ENCODE results near the gene KCNJ5. TPM values are rescaled to one million over a fixed set of nuclear protein-coding genes. Genes with fewer than 3 reads are reported as not detected.

Gene KCNJ5
- total RNA-seq, 1 donor from 2014 or later = not detected

DNA sequence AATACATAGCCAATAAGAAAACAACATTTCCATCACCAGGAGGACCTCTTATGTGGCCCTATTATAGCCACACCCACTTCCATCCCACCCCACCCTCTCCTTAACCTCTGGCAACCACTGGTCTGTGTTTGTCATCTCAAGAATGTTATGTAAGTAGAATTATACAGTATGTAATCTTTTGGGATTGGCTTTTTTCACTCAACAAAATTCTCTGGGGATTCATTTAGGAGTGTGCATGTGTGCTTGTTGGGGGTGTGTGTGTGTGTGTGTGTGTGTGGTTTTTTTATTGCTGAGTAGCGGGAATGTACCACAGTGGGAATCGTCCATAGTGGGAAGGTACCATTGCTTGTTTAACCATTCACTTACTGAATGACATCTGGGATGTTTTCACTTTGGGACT, 5.2 kb downstream of the KCNJ5 start:
- intact Hi-C loops (cut with micrococcal nuclease) = no loop called here
- peaks cover 56% of the 10 kb centered on the region for H3K27me3 Mint-ChIP-seq
- ChIA-PET CTCF (no interaction called here), POLR2A (no interaction called here)
- TF ChIP-seq, protein P1, sequence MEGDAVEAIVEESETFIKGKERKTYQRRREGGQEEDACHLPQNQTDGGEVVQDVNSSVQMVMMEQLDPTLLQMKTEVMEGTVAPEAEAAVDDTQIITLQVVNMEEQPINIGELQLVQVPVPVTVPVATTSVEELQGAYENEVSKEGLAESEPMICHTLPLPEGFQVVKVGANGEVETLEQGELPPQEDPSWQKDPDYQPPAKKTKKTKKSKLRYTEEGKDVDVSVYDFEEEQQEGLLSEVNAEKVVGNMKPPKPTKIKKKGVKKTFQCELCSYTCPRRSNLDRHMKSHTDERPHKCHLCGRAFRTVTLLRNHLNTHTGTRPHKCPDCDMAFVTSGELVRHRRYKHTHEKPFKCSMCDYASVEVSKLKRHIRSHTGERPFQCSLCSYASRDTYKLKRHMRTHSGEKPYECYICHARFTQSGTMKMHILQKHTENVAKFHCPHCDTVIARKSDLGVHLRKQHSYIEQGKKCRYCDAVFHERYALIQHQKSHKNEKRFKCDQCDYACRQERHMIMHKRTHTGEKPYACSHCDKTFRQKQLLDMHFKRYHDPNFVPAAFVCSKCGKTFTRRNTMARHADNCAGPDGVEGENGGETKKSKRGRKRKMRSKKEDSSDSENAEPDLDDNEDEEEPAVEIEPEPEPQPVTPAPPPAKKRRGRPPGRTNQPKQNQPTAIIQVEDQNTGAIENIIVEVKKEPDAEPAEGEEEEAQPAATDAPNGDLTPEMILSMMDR (IDR thresholded peaks at IDR 0.05) = no peak
- no peak for DNase-seq
- H3K9me3 Mint-ChIP-seq = no peaks in the 10 kb centered on the region
- no peak overlapping the region for H3K4me3 Mint-ChIP-seq
- peaks cover 20% of the 10 kb centered on the region for H3K4me1 Mint-ChIP-seq
- no peak for ATAC-seq (ENCODE audit: low read depth)
- no peak overlapping the region for H3K27ac Mint-ChIP-seq
- no peaks in the 10 kb centered on the region for H3K36me3 Mint-ChIP-seq (ENCODE audit: low read depth)

DNA sequence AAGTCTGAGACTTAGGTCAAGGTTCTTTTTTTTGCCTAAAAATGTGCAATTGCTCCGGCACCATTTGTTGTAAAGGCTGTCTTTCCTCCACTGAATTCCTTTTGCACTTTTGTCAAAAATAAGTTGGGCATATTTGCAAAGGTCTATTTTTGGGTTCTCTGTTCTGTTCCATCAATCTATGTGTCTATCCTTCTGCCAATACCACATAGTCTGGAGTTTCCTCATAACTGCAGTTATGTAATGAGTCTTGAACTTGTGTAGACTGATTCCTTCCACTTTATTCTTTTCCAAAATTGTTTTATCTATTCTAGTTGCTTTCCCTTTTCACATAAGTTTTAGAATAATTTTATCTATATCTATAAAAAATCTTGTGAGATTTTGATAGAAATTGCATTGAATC, 6.7 kb downstream of the KCNJ5 start:
- Mint-ChIP-seq H3K4me3 (no peak overlapping the region), H3K36me3 (ENCODE audit: low read depth) (no peaks in the 10 kb centered on the region), H3K4me1 (peaks cover 9% of the 10 kb centered on the region), H3K27ac (no peak overlapping the region), H3K27me3 (peaks cover 51% of the 10 kb centered on the region), H3K9me3 (no peaks in the 10 kb centered on the region)
- no peak for ATAC-seq (ENCODE audit: low read depth)
- ChIA-PET CTCF (no interaction called here), POLR2A (no interaction called here)
- DNase-seq = no peak
- intact Hi-C loops (cut with micrococcal nuclease) = no loop called here
- TF ChIP-seq, protein P1 (IDR thresholded peaks at IDR 0.05) = no peak

DNA sequence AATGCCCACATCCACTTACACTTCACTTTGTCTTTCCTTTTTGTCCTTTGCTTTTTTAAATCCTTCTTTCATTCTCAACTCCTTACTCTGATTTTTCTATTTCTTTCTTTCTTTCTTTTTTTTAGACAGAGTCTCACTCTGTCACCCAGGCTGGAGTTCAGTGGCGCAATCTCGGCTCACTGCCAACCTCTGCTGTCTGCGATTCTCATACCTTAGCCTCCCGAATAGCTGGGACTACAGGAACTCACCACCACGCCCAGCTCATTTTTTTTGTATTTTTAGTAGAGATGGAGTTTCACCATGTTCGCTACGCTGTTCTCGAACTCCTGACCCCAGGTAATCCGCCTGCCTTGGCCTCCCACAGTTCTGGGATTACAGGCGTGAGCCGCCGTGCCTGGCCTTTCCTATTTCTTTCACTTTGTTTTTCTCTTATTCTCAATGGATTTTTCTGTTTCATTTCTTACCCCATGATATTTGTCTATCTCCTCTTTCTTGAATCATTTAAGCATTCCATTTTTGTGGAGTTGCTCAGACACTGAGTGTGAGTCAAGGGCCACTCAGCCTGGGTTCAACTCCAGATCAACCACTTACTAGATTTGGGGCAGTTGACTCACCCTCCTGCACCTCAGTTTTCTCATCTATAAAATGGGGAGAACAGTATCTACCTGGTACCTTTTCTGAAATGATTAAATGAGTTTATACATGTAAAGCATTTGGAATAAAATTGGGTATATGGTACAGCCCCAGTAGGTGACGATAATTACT, 7.6 kb downstream of the KCNJ5 start:
- H3K9me3 Mint-ChIP-seq = no peaks in the 10 kb centered on the region
- H3K36me3 Mint-ChIP-seq (ENCODE audit: low read depth) = no peaks in the 10 kb centered on the region
- peaks cover 55% of the 10 kb centered on the region for H3K27me3 Mint-ChIP-seq
- H3K4me1 Mint-ChIP-seq = peaks cover 11% of the 10 kb centered on the region
- DNase-seq (no peak), ATAC-seq (ENCODE audit: low read depth) (no peak)
- H3K27ac Mint-ChIP-seq = no peak overlapping the region
- TF ChIP-seq, protein P1 (IDR thresholded peaks at IDR 0.05) = no peak
- ChIA-PET POLR2A (no interaction called here), CTCF (interaction anchor here (0.8 kb wide), 1 partner anchor 14 kb away, joined by 3 read pairs; no protein-coding TSS in a partner anchor)
- intact Hi-C loops (cut with micrococcal nuclease) = no loop called here
- no peak overlapping the region for H3K4me3 Mint-ChIP-seq

DNA sequence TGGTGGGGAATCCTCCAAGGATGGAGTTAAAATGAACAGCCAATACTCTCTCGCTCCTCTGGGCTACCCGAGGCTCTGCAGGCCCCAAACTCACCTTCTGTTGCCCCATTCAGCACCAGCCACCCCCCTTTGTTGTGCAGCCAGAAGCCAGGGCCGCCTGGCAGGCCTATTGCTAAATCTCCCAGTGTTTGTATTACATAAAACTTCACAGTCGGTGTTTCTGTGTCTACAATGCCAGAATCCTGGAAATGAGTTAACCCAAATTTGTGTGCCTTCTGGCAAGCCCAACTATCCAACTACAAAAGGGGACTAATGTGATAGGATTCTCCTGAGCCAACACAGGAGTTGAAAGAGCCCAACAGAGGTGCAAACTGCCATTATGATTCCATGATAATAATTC, 9.3 kb downstream of the KCNJ5 start:
- TF ChIP-seq, protein P1 (IDR thresholded peaks at IDR 0.05) = no peak
- no peak overlapping the region for H3K27ac Mint-ChIP-seq
- no peak overlapping the region for H3K4me3 Mint-ChIP-seq
- no peaks in the 10 kb centered on the region for H3K36me3 Mint-ChIP-seq (ENCODE audit: low read depth)
- intact Hi-C loops (cut with micrococcal nuclease) = no loop called here
- H3K9me3 Mint-ChIP-seq = no peaks in the 10 kb centered on the region
- ChIA-PET POLR2A (no interaction called here), CTCF (no interaction called here)
- no peak for DNase-seq
- peaks cover 18% of the 10 kb centered on the region for H3K4me1 Mint-ChIP-seq
- peaks cover 53% of the 10 kb centered on the region for H3K27me3 Mint-ChIP-seq
- ATAC-seq (ENCODE audit: low read depth) = no peak

DNA sequence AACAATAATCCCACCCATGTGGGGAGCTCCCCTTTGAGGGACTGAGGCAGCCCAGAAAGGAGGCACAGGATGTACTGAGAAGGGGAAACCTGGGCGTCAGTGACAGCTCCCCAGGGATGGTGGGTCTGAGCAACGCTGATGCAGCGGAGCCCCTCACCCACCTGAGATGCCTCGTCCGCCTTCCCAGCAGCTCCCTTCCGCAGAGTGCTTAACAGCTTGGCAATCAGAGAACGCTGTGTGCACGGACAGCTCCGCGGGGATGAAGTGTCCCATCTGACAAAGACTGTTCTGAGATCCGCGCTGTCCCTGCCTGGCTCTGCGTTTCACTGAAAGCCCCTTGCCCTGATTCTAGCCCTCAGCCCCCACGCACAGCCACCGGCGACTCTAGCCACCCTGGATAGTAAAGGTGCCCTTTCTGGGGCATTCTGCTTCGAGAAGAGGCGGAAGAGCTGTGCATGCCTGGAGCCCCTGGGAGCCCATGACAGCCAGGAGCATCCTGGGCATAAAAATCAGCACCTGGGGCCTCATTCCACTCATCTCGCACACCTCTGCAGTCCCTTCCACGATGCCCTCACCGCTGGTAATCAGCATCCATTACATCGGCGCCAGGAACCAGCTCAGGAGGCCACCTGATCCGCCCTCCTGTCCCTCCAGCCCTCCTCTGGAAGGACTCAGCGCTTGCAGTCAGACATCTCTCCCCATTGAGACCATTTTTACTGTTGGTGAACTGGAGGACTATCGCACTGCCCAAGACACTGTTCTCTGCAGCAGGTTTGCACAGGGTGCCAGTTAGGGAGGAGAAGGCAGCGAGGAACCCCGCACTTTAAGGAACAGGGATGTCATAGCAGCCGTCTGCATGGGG, 10.7 kb downstream of the KCNJ5 start:
- Mint-ChIP-seq H3K27ac (no peak overlapping the region), H3K27me3 (peaks cover 46% of the 10 kb centered on the region), H3K4me1 (peaks cover 26% of the 10 kb centered on the region), H3K36me3 (ENCODE audit: low read depth) (no peaks in the 10 kb centered on the region), H3K4me3 (no peak overlapping the region), H3K9me3 (no peaks in the 10 kb centered on the region)
- TF ChIP-seq, protein P1 (IDR thresholded peaks at IDR 0.05) = no peak
- intact Hi-C loops (cut with micrococcal nuclease) = no loop called here
- ChIA-PET POLR2A (no interaction called here), CTCF (no interaction called here)
- no peak for DNase-seq
- ATAC-seq (ENCODE audit: low read depth) = no peak
